Transverse colon (tissue), 4 donors: ENCODE results near the gene JAKMIP1.

ENCODE experiments used
- CTCF ChIP-seq, 5 experiments: fragments of 200-600 bp in 3 of 5; fragments of 450-650 bp in 2 of 5; sonication (generic) in 3 of 5; IDR thresholded peaks; 1 replicate in 2 of 5; 2 replicates in 3 of 5; pipeline ENCODE4 v1.5.1; 2016 to 2017; ENCODE audit warnings: antibody characterized with exemption in 5 of 5, inconsistent platforms in 3 of 5, mild to moderate bottlenecking in 2 of 5, moderate library complexity in 1 of 5
- EP300 ChIP-seq: sonication (generic); formaldehyde crosslinking; IDR thresholded peaks from one replicate; pipeline ENCODE4 v1.6.1; 2017; ENCODE audit warnings: antibody characterized with exemption, low read depth
- POLR2A ChIP-seq: fragments of 450-650 bp; IDR thresholded peaks from one replicate; pipeline ENCODE4 v1.6.1; 2016; ENCODE audit warnings: antibody characterized with exemption, mild to moderate bottlenecking, moderate library complexity
- POLR2AphosphoS5 ChIP-seq, 3 donors: sonication (generic); formaldehyde crosslinking; IDR thresholded peaks; one replicate each; pipeline ENCODE4 v1.6.1; 2016; ENCODE audit warnings: antibody characterized with exemption in 3 of 3

DNA sequence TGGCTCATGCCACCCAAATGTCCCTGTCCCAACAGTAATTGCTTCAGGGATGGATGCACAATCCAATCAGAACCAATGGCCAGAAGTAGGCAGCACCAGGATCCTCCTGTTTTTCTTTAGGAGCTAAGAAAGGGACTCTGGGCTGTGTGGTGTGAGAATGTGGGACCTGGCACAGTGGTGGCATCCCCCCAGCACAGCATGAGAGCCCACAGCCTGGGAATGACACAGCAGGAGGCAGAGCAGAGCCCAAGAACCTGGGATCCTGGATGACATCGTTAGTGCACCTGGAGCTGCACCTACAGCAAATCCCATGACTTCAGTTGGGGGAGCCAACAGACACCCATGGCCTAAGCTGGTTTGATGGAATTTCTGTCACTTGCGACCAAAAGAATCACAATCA is 111.4 kb downstream of the JAKMIP1 start:
- TF ChIP-seq CTCF (IDR thresholded peaks at IDR 0.05) (no peak), POLR2AphosphoS5 (IDR thresholded peaks at IDR 0.05) (no peak), POLR2A (no peak), EP300 (no peak)
